Measurements from ENCODE around the gene NFKBIL1. TPM values are rescaled to one million over a fixed set of nuclear protein-coding genes. Genes with fewer than 3 reads are reported as not detected.
A peak's percentile ranks its signal among the peaks of the same experiment; 100 is the strongest.

The NFKBIL1 gene
- total and polyA plus RNA-seq, 9 of the 15 experiments (the other 6 are each of a cell fraction or from before 2014, with no cell fraction given) = 0.49 to 33.1 (median 7.6) TPM

GRCh38 chr6:31559606-31559957 lies 12.2 kb downstream of the NFKBIL1 start:
- peak overlapping the region; percentile 41 for H3K27ac ChIP-seq (ENCODE audit: extremely low read depth, low read depth, low read length)
- peaks cover 51% of the 10 kb centered on the region for H3K36me3 ChIP-seq (ENCODE audit: control insufficient read depth, insufficient read depth, low read length)
- CTCF ChIA-PET (ENCODE audit: low intra/inter-chr PET ratio) = interaction anchor here (0.5 kb wide), 1 partner anchor 22 kb away, joined by 3 read pairs; no protein-coding TSS in a partner anchor
- TF ChIP-seq ZNF785 (CRISPR knock-in tag; IDR thresholded peaks at IDR 0.05) (no peak), CHD4 (IDR thresholded peaks at IDR 0.05; ENCODE audit: insufficient read depth, insufficient replicate concordance, low read depth, low read length, poor library complexity, severe bottlenecking) (no peak), GABPB1 (CRISPR knock-in tag; IDR thresholded peaks at IDR 0.05) (0 out of 2 replicates have a peak, but pooled peaks have one; percentile 6), E2F8 (IDR thresholded peaks at IDR 0.05; ENCODE audit: low read depth, partially characterized antibody) (peak; percentile 41), RERE (CRISPR knock-in tag; IDR thresholded peaks at IDR 0.05; ENCODE audit: borderline replicate concordance) (0 out of 2 replicates have a peak, but pooled peaks have one; percentile 48), ETS2 (tag; IDR thresholded peaks at IDR 0.05; ENCODE audit: borderline replicate concordance, poor library complexity, severe bottlenecking) (no peak), ZNF583 (CRISPR knock-in tag; IDR thresholded peaks at IDR 0.05) (no peak), U2AF2 (optimal IDR thresholded peaks at IDR 0.05; ENCODE audit: low read depth, low read length) (no peak), SREBF2 (CRISPR knock-in tag; IDR thresholded peaks at IDR 0.05) (no peak)
- H3K79me2 ChIP-seq (ENCODE audit: control insufficient read depth, insufficient read depth, low read length) = no peaks in the 10 kb centered on the region
- in situ Hi-C loops (cut with MboI) = no loop called here
- 20% methylated on average over 4 of the region's 4 CpGs for WGBS (ENCODE audit: insufficient coverage, low coverage, missing lambda C conversion rate)
- POLR2A ChIA-PET = interaction anchor here (0.7 to 5.8 kb wide), 12 partner anchors 9 to 239 kb away, joined by 3 to 38 read pairs (median 4); partner anchors contain the start of genes ATP6V1G2, DDX39B, NFKBIL1 and PRRC2A
- FAIRE-seq = peak; percentile 77
- peak overlapping the region; percentile 17 for H3K4me2 ChIP-seq (ENCODE audit: insufficient read depth, low read length)
- BruUV-seq (replicated peaks) = no TSS peak
- peaks cover 47 to 64% of the 10 kb centered on the region in 2 experiments for H3K4me1 ChIP-seq (replicated peaks in 1 of 2; ENCODE audit: control insufficient read depth in 2 of 2, insufficient read depth in 2 of 2, low read length in 2 of 2)
- H3K4me3 ChIP-seq = no peak overlapping the region
- ATAC-seq = peak; percentile 29
- DNase-seq (ENCODE audit: extremely low read depth in 1 of 4, low spot score in 3 of 4) = no peak
- no peaks in the 10 kb centered on the region for H3K9me3 ChIP-seq (replicated peaks; ENCODE audit: control insufficient read depth, insufficient read depth, low read depth, low read length)
- H2AFZ ChIP-seq (ENCODE audit: low read depth, low read length) = no peak overlapping the region
- H3K9me1 ChIP-seq (ENCODE audit: control insufficient read depth, insufficient read depth, low read length) = peaks cover 6% of the 10 kb centered on the region
- H4K20me1 ChIP-seq (replicated peaks; ENCODE audit: control insufficient read depth, insufficient read depth, low read length) = no peaks in the 10 kb centered on the region
- no peaks in the 10 kb centered on the region for H3K27me3 ChIP-seq (ENCODE audit: control insufficient read depth in 2 of 2, insufficient read depth in 2 of 2, low read length in 2 of 2)
- H3K9ac ChIP-seq (ENCODE audit: insufficient read depth in 1 of 2, low read depth in 2 of 2, low read length in 2 of 2) = peak overlapping the region; percentile 6 to 77; a peak in 2 of 4 replicates
- intact Hi-C loops (cut with micrococcal nuclease) = no loop called here
